MCF 10A (cell line): ENCODE measurements around the gene CLIP1. TPM values are rescaled to one million over a fixed set of nuclear protein-coding genes. Genes with fewer than 3 reads are reported as not detected.
"Not testable (repeated sequence)": the region's sequence is repeated elsewhere in the genome, so short reads cannot be mapped to it uniquely, and the experiment has no call there.

Experiments
- BruUV-seq: library from RNA; stranded (reverse); fragments of 400-500 nt; replicated peaks from 2 replicates; lab custom pipeline; 2021; lab: Mats Ljungman, UMichigan
- CTCF ChIA-PET: fragments of 300-600 bp; sonication (Branson Sonifier 250); formaldehyde crosslinking; extraction: SDS; loops from one replicate; lab custom pipeline; 2021; ENCODE audit warnings: antibody characterized with exemption, inconsistent platforms; lab: Yijun Ruan, JAX
- POLR2A ChIA-PET: fragments of 300-600, 350-650 bp; sonication (Branson Sonifier 250); formaldehyde crosslinking; extraction: SDS; loops from one replicate; lab custom pipeline; 2020; ENCODE audit warnings: antibody characterized with exemption, inconsistent platforms; lab: Yijun Ruan, JAX
- DNase-seq: peaks from one replicate; pipeline ENCODE4 v3.0.0-alpha.2; 2018; ENCODE audit not compliant: unreplicated experiment
- H3K27ac Mint-ChIP-seq: one replicate; pipeline ENCODE4 v1.8.0; 2022; ENCODE audit warnings: mild to moderate bottlenecking, low read depth, mixed read lengths; ENCODE audit not compliant: unreplicated experiment
- H3K27me3 Mint-ChIP-seq: one replicate; pipeline ENCODE4 v1.8.0; 2022; ENCODE audit warnings: mixed read lengths; ENCODE audit not compliant: insufficient read depth, unreplicated experiment
- H3K36me3 Mint-ChIP-seq: one replicate; pipeline ENCODE4 v1.8.0; 2022; ENCODE audit warnings: mild to moderate bottlenecking, moderate library complexity, mixed read lengths; ENCODE audit not compliant: insufficient read depth, unreplicated experiment
- H3K4me1 Mint-ChIP-seq: one replicate; pipeline ENCODE4 v1.8.0; 2022; ENCODE audit warnings: mixed read lengths; ENCODE audit not compliant: insufficient read depth, unreplicated experiment
- H3K4me3 Mint-ChIP-seq: one replicate; pipeline ENCODE4 v1.8.0; 2022; ENCODE audit warnings: mild to moderate bottlenecking, moderate library complexity, mixed read lengths; ENCODE audit not compliant: unreplicated experiment
- H3K9me3 Mint-ChIP-seq: one replicate; pipeline ENCODE4 v1.8.0; 2022; ENCODE audit warnings: mixed read lengths; ENCODE audit not compliant: unreplicated experiment
- CTCF ChIP-seq: fragments of 200-600 bp; IDR thresholded peaks from one replicate; pipeline ENCODE4 v1.8.0; 2022; ENCODE audit warnings: antibody characterized with exemption, mild to moderate bottlenecking; ENCODE audit not compliant: unreplicated experiment
- intact Hi-C: fragments of 100-400 bp; cut with micrococcal nuclease; formaldehyde crosslinking; loops from 2 replicates; pipeline ENCODE4 v1.14.1; 2022
- total RNA-seq: library from RNA; stranded (reverse); gene quantifications from 2 replicates; pipeline ENCODE4 v1.2.3, GENCODE V29; 2022

CLIP1 gene
- total RNA-seq, 1 experiment from 2014 or later, result 92.6 TPM

DNA sequence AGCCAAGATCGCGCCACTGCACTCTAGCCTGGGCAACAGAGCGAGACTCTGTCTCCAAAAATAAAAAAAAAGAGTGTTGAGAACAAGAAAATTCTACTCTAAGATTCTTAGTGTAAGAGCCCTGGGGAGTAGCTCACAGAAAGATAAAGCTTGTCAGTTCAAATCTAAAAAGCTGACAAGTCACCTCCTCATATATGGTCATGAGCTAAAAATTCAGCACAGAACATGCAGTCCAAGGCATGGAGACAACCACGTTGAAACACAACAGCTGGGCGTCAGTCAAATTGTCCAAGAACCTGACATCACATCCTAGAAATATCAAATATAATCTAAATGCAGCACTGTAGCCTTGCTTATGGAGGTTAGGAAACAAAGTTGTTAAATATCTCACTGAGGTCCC lies 47.8 kb downstream of the CLIP1 start:
- no peak for DNase-seq
- Mint-ChIP-seq H3K27me3 (no peaks in the 10 kb centered on the region), H3K4me3 (no peak overlapping the region), H3K4me1 (peaks cover 4% of the 10 kb centered on the region), H3K27ac (no peak overlapping the region), H3K36me3 (peaks cover 90% of the 10 kb centered on the region), H3K9me3 (no peaks in the 10 kb centered on the region)
- POLR2A ChIA-PET, result interaction anchor here (1.1 kb wide), 1 partner anchor 17 kb away, joined by 4 read pairs; no protein-coding TSS in a partner anchor
- CTCF ChIA-PET, result interaction anchor here (0.6 to 2.3 kb wide), 3 partner anchors 19 to 150 kb away, joined by 3 to 7 read pairs (median 6); no protein-coding TSS in a partner anchor
- intact Hi-C loops, result no loop called here
- TF ChIP-seq CTCF, result no peak
- no TSS peak for BruUV-seq

DNA sequence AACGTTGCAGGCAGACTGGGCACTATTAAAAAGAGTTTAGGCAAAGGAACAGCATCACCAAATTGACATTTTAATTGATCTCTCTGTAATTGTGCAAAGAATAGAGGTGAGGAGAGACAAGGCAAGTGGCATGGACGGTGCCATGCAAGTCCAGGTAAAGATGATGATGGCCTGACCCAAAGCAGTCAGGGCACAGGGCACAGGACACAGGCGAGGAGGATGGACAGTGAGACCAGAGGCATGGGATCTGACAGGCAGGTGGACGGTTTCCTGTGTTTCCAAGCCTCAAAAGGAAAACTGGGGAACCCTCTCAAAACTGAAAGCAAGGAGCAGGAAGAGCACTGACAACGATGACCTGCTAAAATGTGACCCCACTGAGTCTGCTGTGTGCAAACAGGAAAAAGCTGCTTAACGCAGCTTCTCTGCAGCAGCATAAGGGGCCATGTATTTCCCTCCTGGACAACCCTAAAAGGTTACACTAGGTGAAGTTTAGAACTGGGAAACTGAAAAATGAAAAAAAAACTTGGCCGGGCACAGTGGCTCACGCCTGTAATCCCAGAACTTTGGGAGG lies 50.9 kb downstream of the CLIP1 start:
- Mint-ChIP-seq H3K4me1 (peaks cover 20% of the 10 kb centered on the region), H3K27me3 (no peaks in the 10 kb centered on the region), H3K27ac (peak overlapping the region; percentile 7), H3K9me3 (no peaks in the 10 kb centered on the region), H3K4me3 (no peak overlapping the region), H3K36me3 (peaks cover 64% of the 10 kb centered on the region)
- TF ChIP-seq CTCF, result no peak
- intact Hi-C loops, result no loop called here
- DNase-seq, result no peak
- ChIA-PET CTCF (interaction anchor here (0.7 kb wide), 1 partner anchor 102 kb away, joined by 3 read pairs; no protein-coding TSS in a partner anchor), POLR2A (interaction anchor here (0.6 kb wide), 1 partner anchor 33 kb away, joined by 3 read pairs; no protein-coding TSS in a partner anchor)
- BruUV-seq, result no TSS peak

- peak overlapping the region; percentile 95 for H3K27ac Mint-ChIP-seq
- no peak for TF ChIP-seq CTCF
- ChIA-PET POLR2A (interaction anchor here (0.7 to 3.2 kb wide), 6 partner anchors 16 to 338 kb away, joined by 3 to 21 read pairs (median 4); no protein-coding TSS in a partner anchor), CTCF (interaction anchor here (0.6 to 1.9 kb wide), 3 partner anchors 13 to 79 kb away, joined by 3 to 8 read pairs (median 3); no protein-coding TSS in a partner anchor)
- peak; percentile 42 for DNase-seq
- H3K36me3 Mint-ChIP-seq, result peaks cover 40% of the 10 kb centered on the region
- no peaks in the 10 kb centered on the region for H3K9me3 Mint-ChIP-seq
- H3K4me3 Mint-ChIP-seq, result no peak overlapping the region
- intact Hi-C loops, result no loop called here
- peaks cover 24% of the 10 kb centered on the region for H3K4me1 Mint-ChIP-seq
- no TSS peak for BruUV-seq
- no peaks in the 10 kb centered on the region for H3K27me3 Mint-ChIP-seq
Observed at GRCh38 chr12:122368361-122369073, 54.0 kb downstream of the CLIP1 start.

DNA sequence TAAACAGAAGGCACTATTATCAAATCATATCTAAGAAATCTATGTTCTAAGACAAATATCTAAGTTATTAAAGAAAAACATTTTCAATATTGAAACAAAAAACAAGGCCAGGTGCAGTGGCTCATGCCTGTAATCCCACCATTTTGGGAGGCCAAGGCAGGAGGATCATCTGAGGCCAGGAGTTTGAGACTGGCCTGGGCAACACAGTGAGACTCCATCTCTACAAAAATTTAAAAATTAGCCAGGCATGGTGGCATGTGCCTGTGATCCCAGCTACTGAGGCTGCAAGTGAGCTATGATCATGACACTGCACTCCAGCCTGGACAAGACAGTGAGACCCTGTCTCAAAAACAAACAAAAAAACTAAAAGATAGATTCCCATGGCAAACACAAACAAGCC lies 54.8 kb downstream of the CLIP1 start:
- intact Hi-C loops, result not testable (repeated sequence)

More for the DNA sequence above, 54.8 kb downstream of the CLIP1 start:
- not testable (repeated sequence) for BruUV-seq, H3K27me3 Mint-ChIP-seq, DNase-seq, H3K4me3 Mint-ChIP-seq, H3K9me3 Mint-ChIP-seq
- POLR2A ChIA-PET, result interaction anchor here (0.7 to 3.2 kb wide), 6 partner anchors 8 to 159 kb away, joined by 3 to 21 read pairs (median 3); partner anchors contain the start of genes KNTC1 and RSRC2
- peak overlapping the region; percentile 95 for H3K27ac Mint-ChIP-seq
- H3K4me1 Mint-ChIP-seq, result peaks cover 24% of the 10 kb centered on the region
- CTCF ChIA-PET, result interaction anchor here (0.6 to 1.9 kb wide), 2 partner anchors 12 to 385 kb away, joined by 3 to 8 read pairs; partner anchors contain the start of gene DENR
- H3K36me3 Mint-ChIP-seq, result peaks cover 43% of the 10 kb centered on the region
